H1 (cell line): ENCODE results near the gene LRRC4C. TPM values are rescaled to one million over a fixed set of nuclear protein-coding genes. Genes with fewer than 3 reads are reported as not detected.

Experiments used
- CTCF ChIA-PET: fragments of 300-600 bp; sonication (Branson Sonifier 250); formaldehyde crosslinking; loops from one replicate; lab custom pipeline; 2021; ENCODE audit not compliant: partially characterized antibody; lab: Charles Lee
- POLR2A ChIA-PET: fragments of 300-600 bp; sonication (Branson Sonifier 250); formaldehyde crosslinking; loops from one replicate; lab custom pipeline; 2021; ENCODE audit warnings: inconsistent platforms; ENCODE audit not compliant: partially characterized antibody; lab: Charles Lee
- DNase-seq, 2 experiments: peaks; one replicate each; pipeline versions ENCODE4 v3.0.0 to v3.0.0-alpha.2; 2010 to 2022; ENCODE audit warnings: low spot score in 2 of 2, low read depth in 1 of 2, mixed read lengths in 1 of 2
- FAIRE-seq: peaks from 2 replicates; lab custom pipeline; 2011; peaks lifted over from hg19 to GRCh38; lab: Jason Lieb, UNC
- H2AFZ ChIP-seq: 2 replicates; pipeline ENCODE4 v1.8.1; 2012; ENCODE audit warnings: low read length, inconsistent platforms
- H2AK5ac ChIP-seq: 2 replicates; pipeline ENCODE4 v1.6.1; 2013; ENCODE audit warnings: low read depth, low read length
- H2BK120ac ChIP-seq: replicated peaks from 2 replicates; pipeline ENCODE3; 2013; ENCODE audit warnings: low read depth, low read length, inconsistent platforms
- H2BK12ac ChIP-seq: 2 replicates; pipeline ENCODE4 v1.6.1; 2013; ENCODE audit warnings: low read depth, low read length
- H2BK15ac ChIP-seq: 2 replicates; pipeline ENCODE4 v1.6.1; 2013; ENCODE audit warnings: low read length
- H2BK20ac ChIP-seq: 2 replicates; pipeline ENCODE4 v1.6.1; 2013; ENCODE audit warnings: low read length
- H2BK5ac ChIP-seq: 2 replicates; pipeline ENCODE4 v1.6.1; 2013; ENCODE audit warnings: low read depth, low read length
- H3K14ac ChIP-seq: 2 replicates; pipeline ENCODE4 v1.6.1; 2013; ENCODE audit warnings: inconsistent platforms; ENCODE audit not compliant: insufficient read length
- H3K18ac ChIP-seq: 2 replicates; pipeline ENCODE4 v1.6.1; 2013; ENCODE audit warnings: low read length; ENCODE audit errors: extremely low read depth
- H3K23ac ChIP-seq: 2 replicates; pipeline ENCODE4 v1.6.1; 2013; ENCODE audit warnings: inconsistent platforms; ENCODE audit not compliant: insufficient read length
- H3K23me2 ChIP-seq: 2 replicates; pipeline ENCODE4 v1.6.1; 2013; ENCODE audit warnings: low read depth, low read length
- H3K27ac ChIP-seq: 2 replicates; pipeline ENCODE4 v1.6.1; 2011; ENCODE audit warnings: low read depth, low read length, inconsistent platforms
- H3K27me3 ChIP-seq, 4 experiments: replicated peaks in 1 of 4; 1 replicate in 1 of 4; 2 replicates in 3 of 4; pipeline versions ENCODE4 v1.6.1 to v1.8.1; 2011 to 2013; ENCODE audit warnings: low read length in 3 of 4, mild to moderate bottlenecking in 3 of 4, inconsistent platforms in 2 of 4, mixed read lengths in 2 of 4, moderate library complexity in 1 of 4; ENCODE audit not compliant: control insufficient read depth in 3 of 4, insufficient read depth in 3 of 4; ENCODE audit errors: extremely low read depth in 1 of 4
- H3K36me3 ChIP-seq, 4 experiments: 2 replicates each; pipeline versions ENCODE4 v1.6.1 to v1.8.1; 2011 to 2013; ENCODE audit warnings: mild to moderate bottlenecking in 4 of 4, low read length in 3 of 4, moderate library complexity in 2 of 4, control low read depth in 1 of 4, inconsistent platforms in 1 of 4; ENCODE audit not compliant: insufficient read depth in 4 of 4, control insufficient read depth in 2 of 4
- H3K4ac ChIP-seq: replicated peaks from 2 replicates; pipeline ENCODE3; 2013; ENCODE audit warnings: low read length, low read depth, mixed read lengths, inconsistent platforms; ENCODE audit not compliant: insufficient read length
- H3K4me1 ChIP-seq, 4 experiments: replicated peaks in 1 of 4; 1 replicate in 1 of 4; 2 replicates in 3 of 4; pipeline versions ENCODE4 v1.6.1 to v1.8.1; 2011 to 2013; ENCODE audit warnings: low read length in 3 of 4, inconsistent platforms in 2 of 4, mixed read lengths in 1 of 4; ENCODE audit not compliant: insufficient read depth in 4 of 4, control insufficient read depth in 3 of 4
- H3K4me2 ChIP-seq, 2 experiments: 2 replicates each; pipeline versions ENCODE4 v1.6.1 to v1.8.1; 2011 to 2013; ENCODE audit warnings: low read depth in 2 of 2, low read length in 2 of 2, control low read depth in 1 of 2, inconsistent platforms in 1 of 2, mild to moderate bottlenecking in 1 of 2; ENCODE audit not compliant: insufficient read depth in 1 of 2
- H3K4me3 ChIP-seq, 4 experiments: fragments of 200-600, 300-600 bp in 1 of 4; sonication (generic), shearing (Covaris generic), sonication (Bioruptor Twin) in 1 of 4; 2 replicates each; pipeline versions ENCODE4 v1.5.1 to v1.8.1; 2011 to 2016; ENCODE audit warnings: low read length in 4 of 4, low read depth in 3 of 4, control low read depth in 2 of 4, inconsistent platforms in 2 of 4, mild to moderate bottlenecking in 2 of 4, mixed read lengths in 1 of 4, moderate library complexity in 1 of 4; ENCODE audit not compliant: insufficient read depth in 2 of 4; ENCODE audit errors: extremely low read depth in 1 of 4
- H3K56ac ChIP-seq: replicated peaks from 2 replicates; pipeline ENCODE3; 2013; ENCODE audit warnings: low read depth, mild to moderate bottlenecking, mixed read lengths, low read length, inconsistent platforms; ENCODE audit not compliant: insufficient read length
- H3K79me1 ChIP-seq: 2 replicates; pipeline ENCODE4 v1.6.1; 2013; ENCODE audit warnings: low read depth, low read length, control low read depth
- H3K79me2 ChIP-seq, 2 experiments: 2 replicates each; pipeline versions ENCODE4 v1.6.1 to v1.8.1; 2012 to 2013; ENCODE audit warnings: low read length in 2 of 2, mild to moderate bottlenecking in 2 of 2, inconsistent platforms in 1 of 2; ENCODE audit not compliant: insufficient read depth in 2 of 2, control insufficient read depth in 1 of 2
- H3K9ac ChIP-seq, 4 experiments: replicated peaks in 1 of 4; 1 replicate in 1 of 4; 2 replicates in 3 of 4; pipeline versions ENCODE4 v1.6.1 to v1.8.1; 2011 to 2013; ENCODE audit warnings: low read depth in 3 of 4, low read length in 3 of 4, control low read depth in 2 of 4, mild to moderate bottlenecking in 2 of 4, moderate library complexity in 2 of 4, inconsistent platforms in 1 of 4; ENCODE audit errors: extremely low read depth in 1 of 4
- H3K9me3 ChIP-seq, 2 experiments: 2 replicates each; pipeline versions ENCODE4 v1.6.1 to v1.8.1; 2012 to 2013; ENCODE audit warnings: mild to moderate bottlenecking in 2 of 2, moderate library complexity in 2 of 2, control low read depth in 1 of 2, inconsistent platforms in 1 of 2, low read depth in 1 of 2, low read length in 1 of 2, mixed read lengths in 1 of 2; ENCODE audit not compliant: insufficient read depth in 2 of 2
- H4K20me1 ChIP-seq, 2 experiments: replicated peaks in 1 of 2; 2 replicates each; pipeline versions ENCODE3 to v1.8.1; 2011 to 2013; ENCODE audit warnings: inconsistent platforms in 2 of 2, low read length in 2 of 2, mild to moderate bottlenecking in 1 of 2; ENCODE audit not compliant: insufficient read depth in 2 of 2, control insufficient read depth in 1 of 2
- H4K5ac ChIP-seq: 2 replicates; pipeline ENCODE4 v1.6.1; 2013; ENCODE audit warnings: low read length, low read depth, mixed read lengths, inconsistent platforms; ENCODE audit not compliant: insufficient read length
- H4K8ac ChIP-seq: 2 replicates; pipeline ENCODE4 v1.8.0; 2013; ENCODE audit warnings: mild to moderate bottlenecking, moderate library complexity, low read length, inconsistent platforms; ENCODE audit not compliant: insufficient read depth; ENCODE audit errors: extremely low read depth
- H4K91ac ChIP-seq: replicated peaks from 2 replicates; pipeline ENCODE3; 2013; ENCODE audit warnings: low read length, mixed read lengths, inconsistent platforms; ENCODE audit not compliant: insufficient read length
- ASH2L ChIP-seq: fragments of 200-600, 300-600 bp; sonication (generic); IDR thresholded peaks from one replicate; pipeline ENCODE4 v1.7.1; 2017; ENCODE audit warnings: low read length
- ATF2 ChIP-seq: IDR thresholded peaks from 2 replicates; pipeline ENCODE4 v1.6.1; 2012; ENCODE audit warnings: low read length, inconsistent platforms
- ATF3 ChIP-seq: IDR thresholded peaks from 2 replicates; pipeline ENCODE4 v1.6.1; 2011; ENCODE audit warnings: low read depth, mild to moderate bottlenecking, low read length; ENCODE audit not compliant: insufficient read depth
- BACH1 ChIP-seq: IDR thresholded peaks from 2 replicates; pipeline ENCODE4 v1.6.1; 2012; ENCODE audit warnings: low read length, improper control_type of control experiment
- GABPA ChIP-seq: IDR thresholded peaks from 2 replicates; pipeline ENCODE4 v1.6.1; 2011; ENCODE audit warnings: mild to moderate bottlenecking, low read length, moderate library complexity, borderline replicate concordance; ENCODE audit not compliant: insufficient read depth
- RBBP5 ChIP-seq: IDR thresholded peaks from 2 replicates; pipeline ENCODE4 v1.7.1; 2012; ENCODE audit warnings: low read depth, mild to moderate bottlenecking, inconsistent platforms, low read length, moderate library complexity, borderline replicate concordance
- USF2 ChIP-seq: IDR thresholded peaks from 2 replicates; pipeline ENCODE4 v1.6.1; 2011; ENCODE audit warnings: low read length, improper control_type of control experiment
- YY1 ChIP-seq: IDR thresholded peaks from 2 replicates; pipeline ENCODE4 v1.6.1; 2011; ENCODE audit warnings: low read depth, mild to moderate bottlenecking, low read length
- WGBS, 2 experiments: shearing (Covaris generic) in 1 of 2; methylation state at CpG; one replicate each; pipeline versions ENCODE4 v1.1.6 to v1.1.7; 2013 to 2015; ENCODE audit warnings: low lambda C conversion rate in 2 of 2, mixed read lengths in 2 of 2, inconsistent platforms in 1 of 2, low coverage in 1 of 2, missing lambda C conversion rate in 1 of 2; ENCODE audit not compliant: insufficient replicate concordance in 2 of 2, insufficient coverage in 1 of 2, insufficient read length in 1 of 2; ENCODE audit errors: extremely low coverage in 1 of 2, missing lambda C conversion rate in 1 of 2; 5-methylcytosine and 5-hydroxymethylcytosine counted together
- polyA plus RNA-seq, 7 experiments: library from polyadenylated mRNA; depleted of rRNA in 3 of 7; stranded (reverse) in 5 of 7; unstranded in 2 of 7; fragments of >200 nt in 5 of 7; fragments of 200-250 nt in 2 of 7; gene quantifications; 1 replicate in 5 of 7; 2 replicates in 1 of 7; 4 replicates in 1 of 7; pipeline versions ENCODE4 v1.2.1 to v1.2.3, GENCODE V29; 2011 to 2013; ENCODE audit warnings: missing spikeins in 2 of 7, mixed read lengths in 2 of 7
- total RNA-seq: library from RNA; stranded (reverse); fragmentation: NEBNext Ultra II Directional; extraction: Animal tissue kit (Norgen Biotek cat#: 25700); gene quantifications from 2 replicates; pipeline ENCODE4 v1.2.1, GENCODE V29; 2021

LRRC4C gene
- total and polyA plus RNA-seq, 2 of the 8 experiments (the other 6 are each of a cell fraction or from before 2014, with no cell fraction given), result 0.23 to 2.2 TPM

GRCh38 chr11:41040474-41040873 lies 419.0 kb downstream of the LRRC4C start:
- H3K4ac ChIP-seq, result no peak overlapping the region
- no peak overlapping the region for H2AK5ac ChIP-seq
- POLR2A ChIA-PET, result no interaction called here
- WGBS, 2 experiments, result 81% methylated on average over 1 of the region's 1 CpG; no CpG with 5 or more reads in 1 of the 2 experiments
- no peak overlapping the region for H2BK5ac ChIP-seq
- no peak overlapping the region for H2AFZ ChIP-seq
- H4K5ac ChIP-seq, result no peak overlapping the region
- no peaks in the 10 kb centered on the region for H3K36me3 ChIP-seq
- no peak overlapping the region for H4K91ac ChIP-seq
- no peaks in the 10 kb centered on the region for H3K27me3 ChIP-seq
- CTCF ChIA-PET, result interaction anchor here (0.9 to 1.5 kb wide), 3 partner anchors 9 to 391 kb away, joined by 3 read pairs; no protein-coding TSS in a partner anchor
- no peak overlapping the region for H3K4me2 ChIP-seq
- H3K23me2 ChIP-seq, result no peaks in the 10 kb centered on the region
- H4K8ac ChIP-seq, result no peak overlapping the region
- H4K20me1 ChIP-seq, result no peaks in the 10 kb centered on the region
- DNase-seq (no peak), FAIRE-seq (no peak)
- H3K4me3 ChIP-seq, result no peak overlapping the region
- no peak overlapping the region for H3K14ac ChIP-seq
- H3K23ac ChIP-seq, result no peak overlapping the region
- no peak overlapping the region for H2BK12ac ChIP-seq
- no peak overlapping the region for H3K27ac ChIP-seq
- H3K79me1 ChIP-seq, result no peaks in the 10 kb centered on the region
- no peak overlapping the region for H3K9ac ChIP-seq
- peaks cover 0 to 7% (median 0%) of the 10 kb centered on the region in 4 experiments; a peak in 2 of 7 replicates for H3K4me1 ChIP-seq
- H2BK20ac ChIP-seq, result no peak overlapping the region
- H3K9me3 ChIP-seq, result no peaks in the 10 kb centered on the region
- no peak overlapping the region for H3K18ac ChIP-seq
- no peak overlapping the region for H2BK15ac ChIP-seq
- no peaks in the 10 kb centered on the region for H3K79me2 ChIP-seq
- H3K56ac ChIP-seq, result no peak overlapping the region
- no peak overlapping the region for H2BK120ac ChIP-seq
- TF ChIP-seq ASH2L (no peak), GABPA (no peak), YY1 (no peak), ATF3 (no peak), BACH1 (no peak), USF2 (no peak), ATF2 (no peak), RBBP5 (no peak)
